ENCODE results near the gene TMC5. TPM values are rescaled to one million over a fixed set of nuclear protein-coding genes. Genes with fewer than 3 reads are reported as not detected.

TMC5 gene
- total and polyA plus RNA-seq, 2 of the 13 experiments (the other 11 are each of a cell fraction or from before 2014, with no cell fraction given) = 0.09 to 0.41 TPM

DNA sequence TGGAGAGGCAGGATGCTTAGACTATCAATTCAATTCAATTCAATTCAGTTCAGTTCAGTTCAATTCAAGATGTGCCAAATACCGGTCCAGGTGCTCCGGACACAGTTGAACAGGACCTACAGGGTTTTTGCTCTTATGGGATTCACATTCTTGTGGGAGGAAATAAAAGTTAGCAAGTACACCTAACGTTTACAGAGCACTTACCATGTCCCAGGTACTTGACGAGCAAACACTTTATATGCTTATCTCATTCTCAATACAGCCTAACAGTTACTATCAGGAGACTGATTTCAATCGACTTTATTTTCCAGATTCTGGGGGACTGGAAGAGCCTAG lies 104.7 kb downstream of the TMC5 start (continued):
- TF ChIP-seq, protein P1, sequence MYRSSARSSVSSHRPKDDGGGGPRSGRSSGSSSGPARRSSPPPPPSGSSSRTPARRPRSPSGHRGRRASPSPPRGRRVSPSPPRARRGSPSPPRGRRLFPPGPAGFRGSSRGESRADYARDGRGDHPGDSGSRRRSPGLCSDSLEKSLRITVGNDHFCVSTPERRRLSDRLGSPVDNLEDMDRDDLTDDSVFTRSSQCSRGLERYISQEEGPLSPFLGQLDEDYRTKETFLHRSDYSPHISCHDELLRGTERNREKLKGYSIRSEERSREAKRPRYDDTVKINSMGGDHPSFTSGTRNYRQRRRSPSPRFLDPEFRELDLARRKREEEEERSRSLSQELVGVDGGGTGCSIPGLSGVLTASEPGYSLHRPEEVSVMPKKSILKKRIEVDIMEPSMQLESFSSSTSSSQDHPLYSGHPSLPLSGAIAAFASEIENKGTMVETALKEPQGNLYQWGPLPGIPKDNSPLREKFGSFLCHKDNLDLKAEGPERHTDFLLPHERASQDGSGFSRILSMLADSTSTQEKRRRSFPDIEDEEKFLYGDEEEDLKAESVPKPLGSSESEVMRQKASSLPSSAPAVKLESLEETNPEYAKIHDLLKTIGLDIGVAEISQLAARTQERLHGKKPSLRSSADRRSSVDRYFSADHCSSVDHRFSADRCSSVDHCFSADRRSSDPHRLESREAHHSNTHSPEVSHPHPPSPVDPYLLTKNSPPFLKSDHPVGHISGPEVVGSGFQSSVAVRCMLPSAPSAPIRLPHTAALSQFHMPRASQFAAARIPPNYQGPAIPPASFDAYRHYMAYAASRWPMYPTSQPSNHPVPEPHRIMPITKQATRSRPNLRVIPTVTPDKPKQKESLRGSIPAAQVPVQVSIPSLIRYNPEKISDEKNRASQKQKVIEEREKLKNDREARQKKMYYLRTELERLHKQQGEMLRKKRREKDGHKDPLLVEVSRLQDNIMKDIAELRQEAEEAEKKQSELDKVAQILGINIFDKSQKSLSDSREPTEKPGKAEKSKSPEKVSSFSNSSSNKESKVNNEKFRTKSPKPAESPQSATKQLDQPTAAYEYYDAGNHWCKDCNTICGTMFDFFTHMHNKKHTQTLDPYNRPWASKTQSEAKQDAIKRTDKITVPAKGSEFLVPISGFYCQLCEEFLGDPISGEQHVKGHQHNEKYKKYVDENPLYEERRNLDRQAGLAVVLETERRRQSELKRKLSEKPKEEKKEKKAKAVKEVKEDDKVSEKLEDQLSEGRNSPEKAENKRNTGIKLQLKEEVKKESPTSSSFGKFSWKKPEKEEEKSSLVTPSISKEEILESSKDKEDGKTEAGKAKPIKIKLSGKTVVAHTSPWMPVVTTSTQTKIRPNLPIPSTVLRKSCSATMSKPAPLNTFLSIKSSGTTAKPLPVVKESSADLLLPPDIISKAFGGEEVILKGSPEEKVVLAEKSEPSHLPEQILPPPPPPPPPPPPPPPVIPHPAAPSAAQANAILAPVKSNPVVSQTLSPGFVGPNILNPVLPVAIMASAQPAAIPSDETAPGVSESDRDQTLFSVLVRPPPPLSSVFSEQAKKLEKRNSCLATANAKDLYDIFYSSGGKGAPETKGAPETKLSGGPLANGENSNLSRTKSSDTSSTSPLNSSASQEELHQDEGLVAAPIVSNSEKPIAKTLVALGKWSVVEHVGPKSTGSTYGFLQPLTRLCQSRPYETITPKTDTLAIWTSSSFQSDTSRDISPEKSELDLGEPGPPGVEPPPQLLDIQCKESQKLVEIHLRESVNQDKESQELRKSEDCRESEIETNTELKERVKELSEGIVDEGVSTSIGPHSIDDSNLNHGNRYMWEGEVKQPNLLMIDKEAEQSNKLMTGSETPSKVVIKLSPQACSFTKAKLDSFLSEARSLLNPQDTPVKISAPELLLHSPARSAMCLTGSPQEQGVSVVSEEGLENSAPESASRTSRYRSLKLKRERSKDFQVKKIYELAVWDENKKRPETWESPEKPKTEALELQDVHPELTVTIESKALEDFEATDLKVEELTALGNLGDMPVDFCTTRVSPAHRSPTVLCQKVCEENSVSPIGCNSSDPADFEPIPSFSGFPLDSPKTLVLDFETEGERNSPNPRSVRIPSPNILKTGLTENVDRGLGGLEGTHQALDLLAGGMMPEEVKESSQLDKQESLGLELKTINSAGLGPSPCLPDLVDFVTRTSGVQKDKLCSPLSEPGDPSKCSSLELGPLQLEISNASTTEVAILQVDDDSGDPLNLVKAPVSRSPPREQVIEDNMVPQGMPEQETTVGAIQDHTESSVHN (CRISPR knock-in tag; IDR thresholded peaks at IDR 0.05) = 0 out of 2 replicates have a peak, but pooled peaks have one; percentile 40
- TF ChIP-seq, protein P2, sequence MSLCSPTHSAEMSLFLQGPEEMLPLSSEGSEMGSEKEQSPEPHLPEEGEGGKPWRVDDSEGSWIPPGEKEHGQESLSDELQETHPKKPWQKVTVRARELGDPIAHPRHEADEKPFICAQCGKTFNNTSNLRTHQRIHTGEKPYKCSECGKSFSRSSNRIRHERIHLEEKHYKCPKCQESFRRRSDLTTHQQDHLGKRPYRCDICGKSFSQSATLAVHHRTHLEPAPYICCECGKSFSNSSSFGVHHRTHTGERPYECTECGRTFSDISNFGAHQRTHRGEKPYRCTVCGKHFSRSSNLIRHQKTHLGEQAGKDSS (CRISPR knock-in tag; IDR thresholded peaks at IDR 0.05; ENCODE audit: borderline replicate concordance, low read depth) = peak; percentile 96; the same call in 1 of the 2 replicates
- TF ChIP-seq ZNF776 (CRISPR knock-in tag; IDR thresholded peaks at IDR 0.05) (0 out of 2 replicates have a peak, but pooled peaks have one; percentile 0), NFYC (CRISPR knock-in tag; IDR thresholded peaks at IDR 0.05) (no peak)
